ENCODE data around the gene TOX3. TPM values are rescaled to one million over a fixed set of nuclear protein-coding genes. Genes with fewer than 3 reads are reported as not detected.

The TOX3 gene
- total and polyA plus RNA-seq, 2 of the 13 experiments (the other 11 are each of a cell fraction or from before 2014, with no cell fraction given), result 14.5 to 98.6 TPM

DNA sequence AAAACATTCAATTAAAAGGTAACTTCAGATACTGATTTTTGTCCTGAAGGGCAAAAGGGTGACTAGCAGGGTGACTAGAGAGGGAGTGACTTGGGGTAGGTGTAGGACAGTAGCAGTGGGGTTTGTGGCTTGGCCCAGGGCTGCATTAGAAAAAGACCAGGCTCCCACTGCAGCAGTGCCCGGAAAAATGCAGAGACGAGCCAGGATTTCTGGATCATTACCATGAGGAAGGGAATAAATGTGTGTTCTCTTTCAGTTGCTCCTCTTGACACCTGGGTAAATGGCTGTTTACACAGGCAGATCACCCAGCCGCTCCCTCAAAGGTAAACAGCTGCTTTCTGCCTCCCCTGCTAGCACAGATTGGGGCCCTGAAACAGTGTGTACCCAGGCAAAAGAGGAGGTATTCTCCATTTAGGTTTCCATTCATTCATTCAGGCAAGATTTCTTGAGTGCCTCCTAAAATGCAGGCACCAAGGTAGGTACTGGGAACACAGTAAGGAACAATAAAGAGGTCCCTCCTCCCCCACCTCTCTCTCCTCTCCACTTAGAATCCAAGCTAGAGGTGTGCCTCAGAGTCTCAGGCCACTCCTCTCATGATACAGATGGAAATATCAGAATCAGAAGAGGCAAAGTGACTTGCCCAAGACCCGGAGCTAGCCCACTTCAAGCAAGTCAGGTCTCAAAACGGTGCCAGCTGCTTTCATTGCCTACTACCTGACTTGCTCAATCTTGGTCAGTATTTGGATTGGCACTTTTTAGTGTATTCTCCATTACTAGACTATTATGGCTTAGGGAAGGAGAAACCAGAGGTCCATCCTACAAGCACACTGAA is 15.2 kb upstream of the TOX3 start (continued):
- TF ChIP-seq, protein P1, sequence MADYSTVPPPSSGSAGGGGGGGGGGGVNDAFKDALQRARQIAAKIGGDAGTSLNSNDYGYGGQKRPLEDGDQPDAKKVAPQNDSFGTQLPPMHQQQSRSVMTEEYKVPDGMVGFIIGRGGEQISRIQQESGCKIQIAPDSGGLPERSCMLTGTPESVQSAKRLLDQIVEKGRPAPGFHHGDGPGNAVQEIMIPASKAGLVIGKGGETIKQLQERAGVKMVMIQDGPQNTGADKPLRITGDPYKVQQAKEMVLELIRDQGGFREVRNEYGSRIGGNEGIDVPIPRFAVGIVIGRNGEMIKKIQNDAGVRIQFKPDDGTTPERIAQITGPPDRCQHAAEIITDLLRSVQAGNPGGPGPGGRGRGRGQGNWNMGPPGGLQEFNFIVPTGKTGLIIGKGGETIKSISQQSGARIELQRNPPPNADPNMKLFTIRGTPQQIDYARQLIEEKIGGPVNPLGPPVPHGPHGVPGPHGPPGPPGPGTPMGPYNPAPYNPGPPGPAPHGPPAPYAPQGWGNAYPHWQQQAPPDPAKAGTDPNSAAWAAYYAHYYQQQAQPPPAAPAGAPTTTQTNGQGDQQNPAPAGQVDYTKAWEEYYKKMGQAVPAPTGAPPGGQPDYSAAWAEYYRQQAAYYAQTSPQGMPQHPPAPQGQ (CRISPR knock-in tag; IDR thresholded peaks at IDR 0.05; ENCODE audit: borderline replicate concordance), result no peak
- TF ChIP-seq, protein P2, sequence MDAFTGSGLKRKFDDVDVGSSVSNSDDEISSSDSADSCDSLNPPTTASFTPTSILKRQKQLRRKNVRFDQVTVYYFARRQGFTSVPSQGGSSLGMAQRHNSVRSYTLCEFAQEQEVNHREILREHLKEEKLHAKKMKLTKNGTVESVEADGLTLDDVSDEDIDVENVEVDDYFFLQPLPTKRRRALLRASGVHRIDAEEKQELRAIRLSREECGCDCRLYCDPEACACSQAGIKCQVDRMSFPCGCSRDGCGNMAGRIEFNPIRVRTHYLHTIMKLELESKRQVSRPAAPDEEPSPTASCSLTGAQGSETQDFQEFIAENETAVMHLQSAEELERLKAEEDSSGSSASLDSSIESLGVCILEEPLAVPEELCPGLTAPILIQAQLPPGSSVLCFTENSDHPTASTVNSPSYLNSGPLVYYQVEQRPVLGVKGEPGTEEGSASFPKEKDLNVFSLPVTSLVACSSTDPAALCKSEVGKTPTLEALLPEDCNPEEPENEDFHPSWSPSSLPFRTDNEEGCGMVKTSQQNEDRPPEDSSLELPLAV (CRISPR knock-in tag; conservative IDR thresholded peaks at IDR 0.05; ENCODE audit: low read depth), result no peak
- TF ChIP-seq, protein P3, sequence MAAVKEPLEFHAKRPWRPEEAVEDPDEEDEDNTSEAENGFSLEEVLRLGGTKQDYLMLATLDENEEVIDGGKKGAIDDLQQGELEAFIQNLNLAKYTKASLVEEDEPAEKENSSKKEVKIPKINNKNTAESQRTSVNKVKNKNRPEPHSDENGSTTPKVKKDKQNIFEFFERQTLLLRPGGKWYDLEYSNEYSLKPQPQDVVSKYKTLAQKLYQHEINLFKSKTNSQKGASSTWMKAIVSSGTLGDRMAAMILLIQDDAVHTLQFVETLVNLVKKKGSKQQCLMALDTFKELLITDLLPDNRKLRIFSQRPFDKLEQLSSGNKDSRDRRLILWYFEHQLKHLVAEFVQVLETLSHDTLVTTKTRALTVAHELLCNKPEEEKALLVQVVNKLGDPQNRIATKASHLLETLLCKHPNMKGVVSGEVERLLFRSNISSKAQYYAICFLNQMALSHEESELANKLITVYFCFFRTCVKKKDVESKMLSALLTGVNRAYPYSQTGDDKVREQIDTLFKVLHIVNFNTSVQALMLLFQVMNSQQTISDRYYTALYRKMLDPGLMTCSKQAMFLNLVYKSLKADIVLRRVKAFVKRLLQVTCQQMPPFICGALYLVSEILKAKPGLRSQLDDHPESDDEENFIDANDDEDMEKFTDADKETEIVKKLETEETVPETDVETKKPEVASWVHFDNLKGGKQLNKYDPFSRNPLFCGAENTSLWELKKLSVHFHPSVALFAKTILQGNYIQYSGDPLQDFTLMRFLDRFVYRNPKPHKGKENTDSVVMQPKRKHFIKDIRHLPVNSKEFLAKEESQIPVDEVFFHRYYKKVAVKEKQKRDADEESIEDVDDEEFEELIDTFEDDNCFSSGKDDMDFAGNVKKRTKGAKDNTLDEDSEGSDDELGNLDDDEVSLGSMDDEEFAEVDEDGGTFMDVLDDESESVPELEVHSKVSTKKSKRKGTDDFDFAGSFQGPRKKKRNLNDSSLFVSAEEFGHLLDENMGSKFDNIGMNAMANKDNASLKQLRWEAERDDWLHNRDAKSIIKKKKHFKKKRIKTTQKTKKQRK (IDR thresholded peaks at IDR 0.05; ENCODE audit: low read length), result no peak
- TF ChIP-seq SUZ12 (IDR thresholded peaks at IDR 0.05; ENCODE audit: low read depth, low read length) (no peak), DNMT3B (CRISPR knock-in tag; conservative IDR thresholded peaks at IDR 0.05) (no peak), EHMT2 (IDR thresholded peaks at IDR 0.05; ENCODE audit: borderline replicate concordance, low read depth, low read length) (no peak), CEBPG (CRISPR knock-in tag; IDR thresholded peaks at IDR 0.05) (0 out of 2 replicates have a peak, but pooled peaks have one; percentile 31), KAT7 (CRISPR knock-in tag; IDR thresholded peaks at IDR 0.05; ENCODE audit: borderline replicate concordance) (no peak; the same call in 1 of the 2 replicates), NFE2L1 (CRISPR knock-in tag; IDR thresholded peaks at IDR 0.05; ENCODE audit: borderline replicate concordance) (no peak), SP2 (CRISPR knock-in tag; IDR thresholded peaks at IDR 0.05) (0 out of 2 replicates have a peak, but pooled peaks have one; percentile 34), SP1 (IDR thresholded peaks at IDR 0.05) (no peak), SP1 (CRISPR knock-in tag; IDR thresholded peaks at IDR 0.05) (no peak), TBL1XR1 (IDR thresholded peaks at IDR 0.05; ENCODE audit: borderline replicate concordance, low read length, partially characterized antibody) (no peak), WIZ (CRISPR knock-in tag; IDR thresholded peaks at IDR 0.05) (no peak), PRPF4 (IDR thresholded peaks at IDR 0.05; ENCODE audit: low read depth, low read length, poor library complexity, severe bottlenecking) (no peak), ZNF232 (CRISPR knock-in tag; IDR thresholded peaks at IDR 0.05; ENCODE audit: borderline replicate concordance) (peak; percentile 54; the same call in 1 of the 2 replicates), ZFYVE20 (CRISPR knock-in tag; IDR thresholded peaks at IDR 0.05; ENCODE audit: borderline replicate concordance, low read depth) (no peak), ZNF10 (CRISPR knock-in tag; IDR thresholded peaks at IDR 0.05; ENCODE audit: borderline replicate concordance, low read depth) (no peak), CENPT (CRISPR knock-in tag; IDR thresholded peaks at IDR 0.05; ENCODE audit: low read depth) (no peak), PHF5A (CRISPR knock-in tag; IDR thresholded peaks at IDR 0.05; ENCODE audit: low read depth, unreplicated experiment) (no peak)
- TF ChIP-seq, protein P4, sequence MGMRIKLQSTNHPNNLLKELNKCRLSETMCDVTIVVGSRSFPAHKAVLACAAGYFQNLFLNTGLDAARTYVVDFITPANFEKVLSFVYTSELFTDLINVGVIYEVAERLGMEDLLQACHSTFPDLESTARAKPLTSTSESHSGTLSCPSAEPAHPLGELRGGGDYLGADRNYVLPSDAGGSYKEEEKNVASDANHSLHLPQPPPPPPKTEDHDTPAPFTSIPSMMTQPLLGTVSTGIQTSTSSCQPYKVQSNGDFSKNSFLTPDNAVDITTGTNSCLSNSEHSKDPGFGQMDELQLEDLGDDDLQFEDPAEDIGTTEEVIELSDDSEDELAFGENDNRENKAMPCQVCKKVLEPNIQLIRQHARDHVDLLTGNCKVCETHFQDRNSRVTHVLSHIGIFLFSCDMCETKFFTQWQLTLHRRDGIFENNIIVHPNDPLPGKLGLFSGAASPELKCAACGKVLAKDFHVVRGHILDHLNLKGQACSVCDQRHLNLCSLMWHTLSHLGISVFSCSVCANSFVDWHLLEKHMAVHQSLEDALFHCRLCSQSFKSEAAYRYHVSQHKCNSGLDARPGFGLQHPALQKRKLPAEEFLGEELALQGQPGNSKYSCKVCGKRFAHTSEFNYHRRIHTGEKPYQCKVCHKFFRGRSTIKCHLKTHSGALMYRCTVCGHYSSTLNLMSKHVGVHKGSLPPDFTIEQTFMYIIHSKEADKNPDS (CRISPR knock-in tag; IDR thresholded peaks at IDR 0.05), result no peak
